ENCODE data around the gene DUSP3. TPM values are rescaled to one million over a fixed set of nuclear protein-coding genes. Genes with fewer than 3 reads are reported as not detected.

DUSP3 gene
- total and polyA plus RNA-seq, 2 donors (not counting 1 experiment from before 2014, with no cell fraction given): 8.9 to 18.2 TPM

DNA sequence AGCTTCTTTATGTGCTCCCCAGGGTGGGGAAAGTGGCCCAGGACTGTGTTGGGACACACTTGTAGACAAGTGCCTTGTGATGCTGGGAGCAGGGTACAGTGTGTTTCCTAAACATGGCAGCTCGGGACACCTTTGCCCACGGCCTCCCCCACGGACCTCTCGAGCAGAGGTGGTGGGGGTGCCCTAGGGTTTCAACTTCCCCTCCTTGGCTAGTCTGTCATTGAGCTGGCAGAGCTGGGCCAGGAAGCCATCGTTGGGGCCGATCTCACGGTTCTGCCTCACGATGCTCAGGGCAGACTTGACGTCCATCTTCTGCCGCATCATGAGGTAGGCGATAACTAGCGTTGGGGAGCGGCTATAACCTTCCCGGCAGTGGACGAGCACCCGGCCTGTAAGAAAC, 9.4 kb downstream of the DUSP3 start:
- Histone ChIP-seq H3K36me3 (replicated peaks in 1 of 2; ENCODE audit: control extremely low read depth in 1 of 2, control insufficient read depth in 1 of 2, extremely low read depth in 1 of 2, insufficient read depth in 2 of 2, low read length in 1 of 2) (peaks cover 0 to 4% of the 10 kb centered on the region in 2 experiments), H3K79me2 (ENCODE audit: control insufficient read depth, insufficient read depth, low read length) (no peaks in the 10 kb centered on the region), H3K4me1 (ENCODE audit: control insufficient read depth in 2 of 2, insufficient read depth in 2 of 2, low read length in 2 of 2) (peaks cover 29 to 30% of the 10 kb centered on the region in 2 donors), H3K27ac (ENCODE audit: low read length in 2 of 2) (no peak overlapping the region), H3K4me3 (ENCODE audit: control extremely low read depth in 1 of 5, extremely low read depth in 1 of 5, insufficient read depth in 1 of 5, low read depth in 2 of 5, low read length in 4 of 5) (no peak overlapping the region), H4K20me1 (ENCODE audit: control insufficient read depth, insufficient read depth, low read length, poor library complexity, severe bottlenecking) (no peaks in the 10 kb centered on the region), H3K9ac (ENCODE audit: low read length) (no peak overlapping the region), H3K9me3 (ENCODE audit: control extremely low read depth in 1 of 3, control insufficient read depth in 2 of 3, insufficient read depth in 1 of 3, low read length in 2 of 3) (peaks cover 0 to 6% (median 0%) of the 10 kb centered on the region in 3 donors), H3K27me3 (replicated peaks in 1 of 4; ENCODE audit: control extremely low read depth in 1 of 4, control insufficient read depth in 3 of 4, insufficient read depth in 4 of 4, low read length in 3 of 4) (no peaks in the 10 kb centered on the region), H2AFZ (ENCODE audit: insufficient read depth, low read depth, low read length, poor library complexity, severe bottlenecking) (no peak overlapping the region), H3K4me2 (replicated peaks; ENCODE audit: low read depth, low read length, poor library complexity, severe bottlenecking) (no peak overlapping the region)
- WGBS (ENCODE audit: insufficient coverage): 94% methylated on average over 16 of the region's 16 CpGs
- no peak for ATAC-seq (ENCODE audit: low read depth)
- Mint-ChIP-seq H3K27ac (no peak overlapping the region), H3K4me3 (no peak overlapping the region), H3K4me1 (peaks cover 37% of the 10 kb centered on the region), H3K9me3 (ENCODE audit: insufficient read depth) (no peaks in the 10 kb centered on the region), H3K27me3 (no peaks in the 10 kb centered on the region)
- ChIA-PET CTCF (interaction anchor here (16.1 kb wide), 1 partner anchor 72 kb away, joined by 524 read pairs; no protein-coding TSS in a partner anchor), POLR2A (no interaction called here)
- no peak for DNase-seq
- intact Hi-C loops (cut with micrococcal nuclease): no loop called here
- TF ChIP-seq, protein P1, sequence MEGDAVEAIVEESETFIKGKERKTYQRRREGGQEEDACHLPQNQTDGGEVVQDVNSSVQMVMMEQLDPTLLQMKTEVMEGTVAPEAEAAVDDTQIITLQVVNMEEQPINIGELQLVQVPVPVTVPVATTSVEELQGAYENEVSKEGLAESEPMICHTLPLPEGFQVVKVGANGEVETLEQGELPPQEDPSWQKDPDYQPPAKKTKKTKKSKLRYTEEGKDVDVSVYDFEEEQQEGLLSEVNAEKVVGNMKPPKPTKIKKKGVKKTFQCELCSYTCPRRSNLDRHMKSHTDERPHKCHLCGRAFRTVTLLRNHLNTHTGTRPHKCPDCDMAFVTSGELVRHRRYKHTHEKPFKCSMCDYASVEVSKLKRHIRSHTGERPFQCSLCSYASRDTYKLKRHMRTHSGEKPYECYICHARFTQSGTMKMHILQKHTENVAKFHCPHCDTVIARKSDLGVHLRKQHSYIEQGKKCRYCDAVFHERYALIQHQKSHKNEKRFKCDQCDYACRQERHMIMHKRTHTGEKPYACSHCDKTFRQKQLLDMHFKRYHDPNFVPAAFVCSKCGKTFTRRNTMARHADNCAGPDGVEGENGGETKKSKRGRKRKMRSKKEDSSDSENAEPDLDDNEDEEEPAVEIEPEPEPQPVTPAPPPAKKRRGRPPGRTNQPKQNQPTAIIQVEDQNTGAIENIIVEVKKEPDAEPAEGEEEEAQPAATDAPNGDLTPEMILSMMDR (IDR thresholded peaks at IDR 0.05): no peak
- TF ChIP-seq EZH2 (IDR thresholded peaks at IDR 0.05; ENCODE audit: borderline replicate concordance, insufficient read depth, low read depth, low read length, poor library complexity, severe bottlenecking): no peak

GRCh38 chr17:43768943-43769342, 9.8 kb downstream of the DUSP3 start:
- TF ChIP-seq, protein P1 (IDR thresholded peaks at IDR 0.05): no peak
- TF ChIP-seq EZH2 (IDR thresholded peaks at IDR 0.05; ENCODE audit: borderline replicate concordance, insufficient read depth, low read depth, low read length, poor library complexity, severe bottlenecking): no peak
- ChIA-PET CTCF (interaction anchor here (11.5 to 16.1 kb wide), 2 partner anchors 72 to 192 kb away, joined by 153 to 524 read pairs; no protein-coding TSS in a partner anchor), POLR2A (no interaction called here)
- Histone ChIP-seq H3K9ac (ENCODE audit: low read length) (no peak overlapping the region), H2AFZ (ENCODE audit: insufficient read depth, low read depth, low read length, poor library complexity, severe bottlenecking) (no peak overlapping the region), H3K27ac (ENCODE audit: low read length in 2 of 2) (no peak overlapping the region), H3K9me3 (ENCODE audit: control extremely low read depth in 1 of 3, control insufficient read depth in 2 of 3, insufficient read depth in 1 of 3, low read length in 2 of 3) (peaks cover 0 to 6% (median 0%) of the 10 kb centered on the region in 3 donors), H3K36me3 (replicated peaks in 1 of 2; ENCODE audit: control extremely low read depth in 1 of 2, control insufficient read depth in 1 of 2, extremely low read depth in 1 of 2, insufficient read depth in 2 of 2, low read length in 1 of 2) (no peaks in the 10 kb centered on the region), H4K20me1 (ENCODE audit: control insufficient read depth, insufficient read depth, low read length, poor library complexity, severe bottlenecking) (no peaks in the 10 kb centered on the region), H3K4me3 (ENCODE audit: control extremely low read depth in 1 of 5, extremely low read depth in 1 of 5, insufficient read depth in 1 of 5, low read depth in 2 of 5, low read length in 4 of 5) (no peak overlapping the region), H3K4me1 (ENCODE audit: control insufficient read depth in 2 of 2, insufficient read depth in 2 of 2, low read length in 2 of 2) (peaks cover 24 to 25% of the 10 kb centered on the region in 2 donors), H3K4me2 (replicated peaks; ENCODE audit: low read depth, low read length, poor library complexity, severe bottlenecking) (no peak overlapping the region), H3K79me2 (ENCODE audit: control insufficient read depth, insufficient read depth, low read length) (no peaks in the 10 kb centered on the region), H3K27me3 (replicated peaks in 1 of 4; ENCODE audit: control extremely low read depth in 1 of 4, control insufficient read depth in 3 of 4, insufficient read depth in 4 of 4, low read length in 3 of 4) (no peaks in the 10 kb centered on the region)
- no peaks in the 10 kb centered on the region for H3K27me3 Mint-ChIP-seq
- no peak overlapping the region for H3K27ac Mint-ChIP-seq
- H3K9me3 Mint-ChIP-seq (ENCODE audit: insufficient read depth): no peaks in the 10 kb centered on the region
- intact Hi-C loops (cut with micrococcal nuclease): no loop called here
- H3K4me1 Mint-ChIP-seq: peaks cover 33% of the 10 kb centered on the region
- no peak overlapping the region for H3K4me3 Mint-ChIP-seq
- ATAC-seq (ENCODE audit: low read depth) (no peak), DNase-seq (no peak)
- 100% methylated on average over 6 of the region's 7 CpGs for WGBS (ENCODE audit: insufficient coverage)
